ENCODE measurements around the gene VWCE.
"Not testable (repeated sequence)": the region's sequence is repeated elsewhere in the genome, so short reads cannot be mapped to it uniquely, and the experiment has no call there.

The VWCE gene

DNA sequence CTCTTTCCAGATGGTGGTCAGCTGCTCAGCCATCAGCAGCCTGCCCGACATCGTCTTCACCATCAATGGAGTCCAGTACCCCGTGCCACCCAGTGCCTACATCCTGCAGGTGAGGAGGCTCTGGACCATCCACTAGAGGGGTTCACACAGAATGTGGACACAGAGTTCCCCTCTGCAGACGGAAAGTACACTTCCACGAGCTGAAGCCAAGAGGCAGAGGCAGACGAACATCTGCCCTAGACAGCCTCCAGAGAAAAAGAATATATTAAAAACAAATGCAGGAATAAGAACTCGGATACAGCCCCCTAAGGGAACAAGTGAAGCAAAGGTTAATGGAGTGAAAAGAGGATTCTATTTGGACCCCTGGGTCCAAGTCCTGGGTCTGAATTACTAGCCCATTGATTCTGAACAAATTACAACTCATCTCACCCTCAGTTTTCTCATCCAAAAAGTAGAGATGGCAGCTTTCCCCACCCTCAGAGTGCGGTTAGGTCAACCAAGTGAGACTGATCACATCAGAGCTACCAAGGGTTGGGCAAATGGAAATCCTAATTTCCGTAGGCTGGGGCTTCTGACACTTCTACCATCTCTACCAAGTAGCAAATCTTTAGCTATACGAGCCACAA, 83.7 kb downstream of the VWCE start:
- not testable (repeated sequence) for DNase-seq

DNA sequence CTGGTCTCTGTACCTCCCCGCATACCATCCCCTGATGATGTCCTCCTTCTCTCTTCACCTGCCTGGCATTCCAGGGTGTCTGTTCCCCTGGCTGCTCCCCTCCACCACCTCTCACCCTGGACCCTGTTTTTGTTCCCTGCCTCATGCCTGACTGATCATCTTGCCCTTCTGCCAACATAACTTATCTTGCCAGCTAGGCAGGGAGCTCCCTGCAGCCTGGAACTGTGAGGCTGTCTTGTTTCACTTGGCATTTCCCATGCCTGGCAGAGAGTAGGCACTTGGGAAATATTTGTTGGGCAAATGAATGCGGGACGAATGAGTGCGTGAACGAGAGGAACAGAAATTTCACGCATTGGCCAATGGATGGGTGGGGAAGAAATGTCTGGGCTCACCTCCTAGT, 84.5 kb downstream of the VWCE start:
- not testable (repeated sequence) for DNase-seq

All from CD4-positive, alpha-beta T cell treated with Interleukin-1 beta for 1 hour (primary cell).